GM18508 (cell line): ENCODE measurements around the gene CRAT.

Experiments
- ATAC-seq: cut with Tn5 transposase; IDR thresholded peaks from one replicate; pipeline ENCODE4 v1.9.1; 2021; ENCODE audit warnings: moderate number of reproducible peaks; ENCODE audit not compliant: insufficient read depth, unreplicated experiment

CRAT gene

DNA sequence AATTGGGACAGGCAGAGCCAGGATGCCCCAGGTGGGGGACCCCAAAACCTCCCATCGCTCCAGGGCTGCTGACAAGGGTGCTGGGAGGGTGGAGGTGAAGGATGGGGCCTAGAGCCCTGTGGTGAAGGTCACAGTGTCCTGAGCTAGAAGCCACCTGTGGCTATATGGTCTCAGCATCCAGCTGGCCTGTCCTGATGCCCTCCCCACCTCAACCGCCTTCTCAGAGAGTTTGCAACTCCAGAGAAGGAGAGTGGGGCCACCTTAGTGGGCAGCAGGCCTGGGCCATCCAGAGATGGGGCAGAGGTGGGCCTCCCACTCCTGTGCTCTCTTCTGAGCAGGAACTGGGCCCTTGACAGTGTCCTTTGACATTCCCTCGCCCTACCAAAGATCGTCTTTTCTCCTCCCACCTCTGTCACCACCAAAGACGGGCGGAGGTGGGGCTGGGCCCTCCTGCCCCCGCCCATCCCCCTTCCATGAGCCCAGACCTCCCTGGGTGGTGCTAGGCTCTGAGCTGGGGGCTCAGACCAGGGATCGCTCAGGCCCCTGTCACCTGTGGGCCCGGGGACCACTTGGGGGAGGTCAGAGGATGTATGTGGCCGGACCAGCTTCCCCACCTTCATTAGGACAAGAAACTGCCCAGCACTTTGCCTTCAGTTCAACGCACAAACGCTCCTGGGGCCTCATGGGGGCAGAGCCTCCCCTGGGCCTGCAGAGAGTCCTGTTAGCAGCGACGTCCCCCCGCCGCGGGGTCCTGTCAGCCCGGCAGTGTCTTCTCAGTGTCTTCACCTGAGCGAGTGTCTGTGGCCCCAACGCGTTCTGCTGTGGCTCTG, 39.7 kb downstream of the CRAT start:
- no peak for ATAC-seq

DNA sequence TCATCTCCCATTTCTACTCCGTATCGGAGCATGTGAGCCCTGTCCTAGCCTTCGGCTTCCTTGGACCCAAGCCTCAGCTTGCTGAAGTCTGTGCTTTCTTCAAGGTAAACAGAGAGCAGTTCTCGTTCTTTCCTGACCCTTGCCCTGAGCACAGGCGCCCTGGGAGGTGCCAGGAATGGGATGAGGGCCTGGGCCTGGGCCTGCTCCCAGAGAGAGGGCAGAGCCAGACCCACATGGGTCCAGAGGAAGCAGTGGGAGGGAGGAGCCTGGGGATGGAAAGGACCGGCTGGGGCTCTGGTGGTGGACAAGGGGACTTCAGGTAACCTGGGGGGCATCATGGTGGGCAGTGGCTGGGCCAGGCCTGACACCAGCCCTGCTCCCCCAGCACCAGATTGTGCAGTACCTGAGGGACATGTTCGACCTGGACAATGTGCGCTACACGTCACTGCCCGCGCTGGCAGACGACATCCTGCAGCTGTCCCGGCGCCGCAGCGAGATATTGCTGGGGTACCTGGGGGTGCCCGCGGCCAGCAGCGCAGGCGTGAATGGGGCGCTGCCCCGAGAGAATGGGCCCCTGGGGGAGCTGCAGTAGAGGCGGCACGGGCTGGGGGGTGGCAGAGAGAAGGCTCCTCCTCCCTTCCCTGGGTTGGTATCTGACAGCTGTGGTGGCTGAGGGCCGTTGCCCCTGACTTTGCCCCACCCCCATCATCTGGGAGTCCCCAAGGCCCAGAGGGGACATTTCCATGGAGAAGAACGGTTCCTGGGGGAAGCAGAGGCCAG, 40.5 kb downstream of the CRAT start:
- no peak for ATAC-seq

DNA sequence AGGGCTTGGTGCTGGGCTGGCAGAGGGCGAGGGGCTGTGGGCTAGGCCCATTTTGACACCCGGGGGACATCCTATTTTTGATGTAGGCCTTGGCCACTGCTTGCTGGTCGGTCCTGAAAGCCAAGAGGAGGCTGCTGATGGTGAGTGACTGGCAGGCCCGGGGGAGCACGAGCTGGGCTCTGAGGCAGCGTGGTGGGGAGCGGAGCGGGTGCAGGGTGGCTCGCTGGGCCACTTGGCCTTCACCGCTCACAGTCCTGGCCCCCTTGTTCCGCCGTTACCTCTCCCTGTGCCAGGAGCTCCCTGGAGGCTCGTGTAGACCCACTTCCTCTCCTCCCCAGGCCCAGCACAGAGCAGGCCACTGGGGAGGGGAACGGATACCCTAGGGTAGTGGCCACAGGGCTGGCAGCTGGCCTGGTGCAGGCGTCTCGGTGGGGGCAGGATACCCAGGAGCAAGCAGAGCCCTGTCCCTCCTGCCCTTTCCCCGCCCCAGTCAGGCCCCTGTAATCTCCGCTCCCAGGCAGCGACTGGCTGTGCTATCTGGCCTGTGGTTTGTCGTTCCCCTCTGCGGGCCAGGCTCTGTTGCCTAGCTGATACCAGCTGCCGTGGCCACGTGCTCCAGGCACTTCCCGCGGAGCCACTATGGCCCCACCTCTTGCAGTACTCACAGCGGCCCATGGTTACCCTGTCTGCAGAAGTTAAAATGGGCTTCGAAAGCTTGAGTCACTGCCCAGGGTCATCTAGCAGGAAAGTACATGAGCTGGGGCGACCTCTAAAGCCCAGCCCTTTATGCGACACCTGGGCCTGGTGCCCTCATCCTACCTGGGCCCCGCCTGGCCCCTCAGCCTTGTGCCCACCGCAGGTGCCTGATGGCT, 41.4 kb downstream of the CRAT start:
- no peak for ATAC-seq

DNA sequence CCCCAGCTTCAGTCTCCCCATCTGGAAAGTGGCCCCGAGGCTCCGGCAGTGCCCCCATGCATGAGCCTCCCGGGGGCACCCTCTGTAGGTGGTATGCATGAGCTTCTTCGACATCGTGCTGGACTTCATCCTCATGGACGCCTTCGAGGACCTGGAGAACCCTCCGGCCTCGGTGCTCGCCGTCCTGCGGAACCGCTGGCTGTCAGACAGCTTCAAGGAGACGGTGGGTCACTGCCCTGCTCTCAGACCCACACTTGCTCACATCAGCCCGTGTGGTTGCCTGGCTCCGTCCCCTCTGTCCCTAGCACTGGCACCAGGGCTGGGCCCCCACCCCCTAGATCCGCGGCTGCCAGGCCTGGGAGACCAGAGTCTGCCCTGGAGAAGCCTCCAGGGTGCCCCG, 42.5 kb downstream of the CRAT start:
- ATAC-seq, result no peak

DNA sequence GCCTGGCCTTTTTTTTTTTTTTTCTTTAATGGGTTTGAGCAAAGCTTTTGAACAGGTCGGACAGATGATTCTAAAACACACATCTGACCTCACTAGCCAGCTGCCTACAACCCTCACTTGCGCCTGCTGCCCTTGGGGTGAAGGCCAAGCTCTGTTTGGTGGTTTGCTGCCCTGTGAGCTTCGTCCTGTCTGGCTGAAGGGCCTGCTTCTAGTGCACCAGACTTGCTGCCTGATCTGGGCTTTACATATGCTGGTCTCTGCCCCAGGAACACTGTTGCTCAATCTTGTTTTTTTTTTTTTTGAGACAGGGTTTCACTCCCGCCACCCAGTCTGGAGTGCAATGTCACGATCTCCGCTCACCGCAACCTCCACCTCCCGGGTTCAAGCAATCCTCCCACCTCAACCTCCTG, 46.1 kb downstream of the CRAT start:
- ATAC-seq, result no peak

DNA sequence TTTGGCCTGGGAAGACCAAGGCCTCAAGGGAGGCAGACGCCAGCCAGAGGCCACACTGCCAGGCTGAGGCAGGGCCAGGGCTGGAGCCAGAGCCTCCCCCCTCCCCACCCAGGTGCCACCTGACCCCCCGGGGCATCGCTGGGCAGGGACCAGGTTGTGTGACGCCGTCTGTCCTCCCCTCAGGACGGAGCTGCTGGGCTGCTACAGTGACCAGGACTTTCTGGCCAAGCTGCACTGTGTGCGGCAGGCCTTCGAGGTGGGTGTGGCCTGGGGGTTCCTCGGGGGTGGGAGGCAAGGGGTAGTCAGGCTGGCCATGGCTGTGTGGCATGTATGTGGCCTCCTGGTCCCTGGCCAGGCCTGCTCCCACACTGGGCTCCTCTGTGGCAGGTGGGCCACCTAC, 47.5 kb downstream of the CRAT start:
- ATAC-seq, result no peak

DNA sequence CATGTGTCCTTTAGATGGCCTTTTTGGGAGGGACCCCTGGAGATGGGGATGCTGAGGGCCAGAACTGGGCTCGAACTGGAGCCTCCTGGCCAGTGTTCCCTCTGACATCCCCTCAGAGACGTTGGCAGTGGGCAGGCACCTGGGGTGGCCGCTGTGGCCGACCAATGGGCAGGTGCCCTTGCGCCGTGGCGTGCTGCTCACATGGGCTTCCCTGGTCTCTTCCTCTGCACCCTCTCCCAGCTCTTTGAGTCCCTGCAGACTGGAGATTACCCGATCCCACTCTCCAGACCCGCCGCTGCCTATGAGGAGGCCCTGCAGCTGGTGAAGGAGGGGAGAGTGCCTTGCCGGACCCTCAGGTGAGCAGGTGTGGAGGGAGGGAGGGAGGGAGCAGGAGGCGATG, 49.6 kb downstream of the CRAT start:
- ATAC-seq, result no peak

DNA sequence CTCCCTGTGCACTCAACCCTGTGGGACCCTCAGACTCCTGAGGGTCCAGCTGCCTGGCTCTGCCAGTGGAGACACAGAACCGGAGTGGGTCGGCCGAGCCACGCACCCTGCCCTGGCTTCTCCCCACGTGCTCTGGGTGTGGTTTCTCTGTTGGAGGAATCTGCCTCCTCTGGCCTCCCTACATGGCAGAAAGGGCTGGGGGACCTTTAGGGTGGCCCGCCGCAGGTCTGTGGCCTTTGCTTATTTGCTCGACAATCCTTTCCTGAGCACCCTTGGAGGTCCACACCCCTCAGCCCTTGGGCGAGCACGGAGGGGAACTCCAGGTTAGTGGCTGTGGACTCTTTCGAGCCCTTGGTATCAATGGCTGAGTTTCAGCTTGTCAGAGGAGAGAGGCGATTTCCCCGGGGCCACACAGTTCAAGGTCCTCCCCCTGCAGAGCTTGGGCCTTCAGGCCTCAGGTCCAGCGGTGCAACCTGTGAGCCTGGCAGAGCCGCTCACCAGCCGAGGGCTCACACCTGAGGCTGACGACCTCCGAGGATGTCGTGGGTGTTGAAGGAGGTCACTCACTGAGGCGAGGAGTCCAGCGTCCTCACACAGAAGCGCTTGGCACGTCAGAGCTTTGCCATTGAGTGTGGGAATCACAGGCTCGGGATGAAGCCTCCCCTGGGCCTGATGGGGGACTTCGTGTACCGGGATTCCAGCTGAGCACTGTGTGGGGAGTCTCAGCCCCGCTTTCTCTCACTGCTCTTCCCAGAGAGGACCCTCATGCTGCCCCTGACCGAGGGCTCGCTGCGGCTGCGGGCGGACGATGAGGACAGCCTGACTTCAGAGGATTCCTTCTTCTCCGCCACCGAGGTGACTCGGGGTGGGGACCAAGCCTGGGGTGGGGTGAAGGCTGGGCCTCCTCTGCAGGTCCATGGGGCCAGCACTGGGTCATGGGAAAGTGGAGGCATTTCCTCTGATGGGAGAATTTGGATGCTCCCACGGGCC, 50.5 kb downstream of the CRAT start:
- ATAC-seq, result no peak

DNA sequence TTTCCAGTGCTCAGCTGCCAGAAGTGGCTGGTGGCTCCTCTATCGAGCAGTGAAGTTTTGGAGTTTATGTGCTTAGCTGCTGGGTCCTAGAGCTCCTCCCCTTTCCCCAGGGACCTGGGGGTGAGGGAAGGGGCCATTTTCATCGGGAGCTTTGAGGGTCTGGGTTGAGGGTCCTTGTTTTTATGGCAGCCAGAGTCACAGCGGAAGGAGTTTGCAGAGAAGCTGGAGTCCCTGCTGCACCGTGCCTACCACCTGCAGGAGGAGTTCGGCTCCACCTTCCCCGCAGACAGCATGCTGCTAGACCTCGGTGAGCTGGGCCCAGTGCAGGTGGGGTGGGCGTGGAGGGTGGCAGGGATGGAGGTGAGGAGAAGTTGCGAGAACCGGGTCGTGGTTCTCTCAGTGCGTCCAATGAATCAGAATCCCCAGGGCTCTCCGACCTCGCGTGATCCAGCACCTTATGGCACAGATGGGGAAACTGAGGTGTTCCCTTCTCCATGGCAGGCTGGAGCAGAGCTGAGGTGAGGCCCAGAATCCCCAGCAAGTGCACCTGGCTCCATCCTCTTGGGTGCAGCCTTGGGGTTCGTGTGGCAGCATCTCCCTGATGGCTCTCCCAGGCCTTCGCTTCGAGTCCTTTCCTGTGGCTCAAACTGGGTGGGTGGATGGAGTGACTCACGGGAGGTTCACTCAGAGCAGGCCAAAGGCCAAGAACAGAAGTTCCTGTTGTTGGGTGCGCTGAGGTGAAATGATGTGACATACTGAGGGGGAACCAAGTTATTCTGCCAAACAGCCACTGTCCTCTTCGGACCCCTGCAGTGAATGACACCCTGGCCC, 51.4 kb downstream of the CRAT start:
- no peak for ATAC-seq

DNA sequence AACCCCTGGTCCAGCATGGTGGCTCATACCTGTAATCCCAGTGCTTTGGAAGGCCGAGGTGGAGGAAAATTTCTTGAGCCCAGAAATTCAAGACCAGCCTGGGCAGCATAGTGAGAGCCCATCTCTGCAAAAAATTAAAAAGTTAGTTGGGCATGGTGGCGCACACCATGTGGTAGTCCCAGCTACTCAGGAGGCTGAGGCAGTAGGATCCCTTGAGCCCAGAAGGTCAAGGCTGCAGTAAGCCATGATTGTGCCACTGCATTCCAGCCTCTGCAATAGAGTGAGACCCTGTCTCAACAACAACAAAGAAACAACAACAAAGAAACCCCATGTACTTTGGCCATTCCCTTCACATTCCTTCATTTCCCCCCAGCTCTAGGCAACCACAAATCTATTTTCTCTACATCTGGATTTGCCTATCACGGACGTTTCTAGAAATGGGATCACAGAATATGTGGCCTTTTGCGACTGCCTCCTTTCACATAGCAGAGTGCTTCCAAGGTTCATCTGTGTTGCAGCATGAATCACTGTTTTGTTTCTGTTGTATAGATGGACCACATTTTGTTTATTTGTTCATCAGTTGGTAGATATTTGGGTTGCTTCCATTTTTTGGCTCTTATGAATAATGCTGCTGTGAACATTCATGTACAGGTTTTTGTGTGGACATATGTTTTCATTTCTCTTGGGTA, 56.3 kb downstream of the CRAT start:
- no peak for ATAC-seq

DNA sequence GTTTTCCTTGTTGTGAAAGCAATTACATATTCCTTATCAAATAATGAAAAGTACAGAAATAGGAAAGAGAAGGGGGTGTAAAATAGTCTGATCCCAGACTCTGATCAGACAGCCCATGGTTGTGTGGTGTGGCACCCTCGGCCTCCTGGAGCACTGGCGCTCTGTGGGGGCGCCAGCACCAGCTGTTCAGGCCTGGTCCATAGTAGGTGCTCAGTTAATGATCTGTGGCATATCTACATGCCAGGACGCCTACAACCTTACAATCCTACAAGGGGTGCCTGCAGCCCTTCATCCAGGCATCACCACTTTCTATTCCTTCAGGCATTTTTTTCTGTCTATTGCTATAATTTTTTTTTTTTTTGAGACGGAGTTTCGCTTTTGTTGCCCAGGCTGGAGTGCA, 57.6 kb downstream of the CRAT start:
- no peak for ATAC-seq

DNA sequence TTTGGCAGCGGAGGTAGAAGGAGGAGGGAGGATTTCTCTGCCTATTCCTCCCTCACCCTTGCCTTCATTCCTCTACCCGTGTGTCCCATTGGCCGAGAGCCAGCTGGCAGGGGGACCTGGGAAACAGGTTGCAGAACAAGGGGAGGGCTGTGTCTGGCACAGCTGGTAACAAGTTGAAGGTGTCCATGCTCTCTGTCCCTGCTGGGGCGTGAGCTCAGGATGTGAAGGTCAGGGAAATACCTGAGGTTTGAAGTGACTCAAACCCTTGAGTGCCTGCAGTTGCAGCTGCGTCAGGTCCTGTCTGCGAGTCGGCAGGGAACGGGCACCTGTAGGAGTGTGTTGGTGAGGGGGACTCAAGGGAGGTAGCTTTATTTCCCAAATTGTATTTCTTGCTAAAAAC, 58.0 kb downstream of the CRAT start:
- ATAC-seq, result no peak
